Uterus (tissue), 2 donors: ENCODE data around the gene KCNH3.

Experiments
- POLR2A ChIP-seq, 2 donors: fragments of 450-650 bp; IDR thresholded peaks; one replicate each; pipeline ENCODE4 v1.6.1; 2016; ENCODE audit warnings: antibody characterized with exemption in 2 of 2, mild to moderate bottlenecking in 1 of 2, moderate library complexity in 1 of 2
- TF ChIP-seq, protein P1 (sequence below), 4 experiments: fragments of 200-600 bp in 2 of 4; fragments of 450-650 bp in 2 of 4; sonication (generic) in 2 of 4; IDR thresholded peaks; one replicate each; pipeline ENCODE4 v1.5.1; 2016 to 2019; ENCODE audit warnings: antibody characterized with exemption in 4 of 4, mild to moderate bottlenecking in 2 of 4, moderate library complexity in 1 of 4

DNA sequence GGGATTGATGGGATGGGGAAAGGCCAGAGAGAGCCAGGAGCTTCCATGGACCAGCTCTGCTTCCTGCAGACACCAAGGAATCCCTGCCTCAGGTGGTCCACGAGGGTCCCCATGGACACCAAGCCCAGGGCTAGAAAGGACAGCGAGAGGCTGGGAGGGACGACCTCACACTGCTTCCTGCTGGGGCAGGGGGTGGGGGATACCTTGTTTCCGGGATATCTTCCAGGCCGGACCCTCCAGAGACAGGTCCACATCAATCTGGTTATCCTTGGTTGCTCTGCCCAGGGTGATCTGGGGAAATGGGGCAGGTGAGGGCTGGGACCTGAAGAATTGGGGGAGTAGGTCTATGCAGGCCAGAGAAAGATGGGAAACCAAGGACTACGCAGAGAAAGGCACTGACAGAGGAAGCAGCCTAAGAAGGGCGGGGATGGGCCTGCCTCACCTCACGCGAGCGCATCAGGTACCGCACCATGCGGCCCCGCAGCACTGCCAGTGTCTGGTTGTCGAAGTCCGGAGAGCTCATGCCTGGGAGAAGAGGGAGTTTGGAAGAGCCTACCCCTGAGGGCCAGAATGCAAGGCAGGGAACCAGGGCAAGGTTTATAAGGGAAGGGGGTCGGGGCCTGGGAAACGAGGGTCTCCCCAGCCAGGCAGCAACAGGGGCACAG is 20.3 kb downstream of the KCNH3 start:
- TF ChIP-seq, protein P1, sequence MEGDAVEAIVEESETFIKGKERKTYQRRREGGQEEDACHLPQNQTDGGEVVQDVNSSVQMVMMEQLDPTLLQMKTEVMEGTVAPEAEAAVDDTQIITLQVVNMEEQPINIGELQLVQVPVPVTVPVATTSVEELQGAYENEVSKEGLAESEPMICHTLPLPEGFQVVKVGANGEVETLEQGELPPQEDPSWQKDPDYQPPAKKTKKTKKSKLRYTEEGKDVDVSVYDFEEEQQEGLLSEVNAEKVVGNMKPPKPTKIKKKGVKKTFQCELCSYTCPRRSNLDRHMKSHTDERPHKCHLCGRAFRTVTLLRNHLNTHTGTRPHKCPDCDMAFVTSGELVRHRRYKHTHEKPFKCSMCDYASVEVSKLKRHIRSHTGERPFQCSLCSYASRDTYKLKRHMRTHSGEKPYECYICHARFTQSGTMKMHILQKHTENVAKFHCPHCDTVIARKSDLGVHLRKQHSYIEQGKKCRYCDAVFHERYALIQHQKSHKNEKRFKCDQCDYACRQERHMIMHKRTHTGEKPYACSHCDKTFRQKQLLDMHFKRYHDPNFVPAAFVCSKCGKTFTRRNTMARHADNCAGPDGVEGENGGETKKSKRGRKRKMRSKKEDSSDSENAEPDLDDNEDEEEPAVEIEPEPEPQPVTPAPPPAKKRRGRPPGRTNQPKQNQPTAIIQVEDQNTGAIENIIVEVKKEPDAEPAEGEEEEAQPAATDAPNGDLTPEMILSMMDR (IDR thresholded peaks at IDR 0.05), result no peak
- no peak for TF ChIP-seq POLR2A (IDR thresholded peaks at IDR 0.05)
